Mesothelial cell of epicardium (in vitro differentiated cells): ENCODE results near the gene APC2. TPM values are rescaled to one million over a fixed set of nuclear protein-coding genes. Genes with fewer than 3 reads are reported as not detected.
A peak's percentile ranks its signal among the peaks of the same experiment; 100 is the strongest.
"Not testable (repeated sequence)": the region's sequence is repeated elsewhere in the genome, so short reads cannot be mapped to it uniquely, and the experiment has no call there.

Experiments
- DNase-seq, 2 experiments: peaks; one replicate each; pipeline ENCODE4 v3.0.0; 2021; ENCODE audit warnings: low spot score in 2 of 2; ENCODE audit not compliant: unreplicated experiment in 2 of 2
- H3K27ac Mint-ChIP-seq: 2 replicates; pipeline ENCODE4 v1.8.0; 2021; ENCODE audit warnings: mixed read lengths
- H3K27me3 Mint-ChIP-seq: 2 replicates; pipeline ENCODE4 v1.8.0; 2021; ENCODE audit warnings: low read depth, mixed read lengths
- H3K36me3 Mint-ChIP-seq: 2 replicates; pipeline ENCODE4 v1.8.0; 2021; ENCODE audit warnings: mixed read lengths
- H3K4me1 Mint-ChIP-seq: 2 replicates; pipeline ENCODE4 v1.8.0; 2021; ENCODE audit warnings: mixed read lengths
- H3K4me3 Mint-ChIP-seq: 2 replicates; pipeline ENCODE4 v1.8.0; 2021; ENCODE audit warnings: mild to moderate bottlenecking, moderate library complexity, mixed read lengths
- H3K9me3 Mint-ChIP-seq: 2 replicates; pipeline ENCODE4 v1.8.0; 2021; ENCODE audit warnings: mixed read lengths
- total RNA-seq: library from RNA; stranded (reverse); gene quantifications from 3 replicates; pipeline ENCODE4 v1.2.1, GENCODE V29; 2021
- TF ChIP-seq, protein P1 (sequence below): fragments of 200-600 bp; sonication (generic); IDR thresholded peaks from one replicate; pipeline ENCODE4 v1.5.0; 2021; ENCODE audit warnings: antibody characterized with exemption; ENCODE audit not compliant: unreplicated experiment

APC2 gene
- total RNA-seq, 1 donor from 2014 or later = 2.3 TPM

DNA sequence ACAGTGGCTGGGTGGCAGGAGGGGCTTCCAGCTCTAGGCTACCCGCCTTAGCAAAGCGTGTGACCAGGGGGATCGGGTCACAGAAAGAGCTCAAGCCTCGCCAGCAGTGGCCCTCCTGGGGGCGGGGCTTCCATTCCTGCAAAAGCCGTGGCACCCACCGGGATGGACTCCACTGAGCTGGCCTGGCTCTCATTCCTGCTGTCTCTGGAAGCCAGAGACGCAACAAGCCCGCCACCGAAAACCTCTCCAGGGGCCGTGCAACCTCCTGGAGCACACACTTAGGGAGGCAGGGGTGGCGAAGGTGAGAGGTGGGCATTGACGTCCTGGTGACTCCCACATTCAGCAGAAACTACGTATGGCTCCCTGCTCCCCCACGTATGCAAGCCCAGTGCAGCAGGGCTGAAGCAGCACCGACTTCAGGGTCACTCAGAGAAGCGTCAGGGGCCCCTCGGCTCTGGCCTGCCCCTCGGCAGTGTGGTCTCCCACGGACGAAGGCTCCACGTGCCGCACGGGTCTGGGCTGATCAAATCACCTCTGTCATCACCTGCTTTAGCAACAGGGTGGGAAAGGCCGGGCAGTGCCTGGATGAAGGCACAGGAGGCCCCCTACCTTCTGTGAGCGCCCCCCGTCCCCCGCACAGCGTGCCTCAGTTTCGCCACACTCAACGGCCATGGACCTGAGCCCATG, 26.0 kb downstream of the APC2 start:
- H3K36me3 Mint-ChIP-seq = no peaks in the 10 kb centered on the region
- H3K4me1 Mint-ChIP-seq = peaks cover 6% of the 10 kb centered on the region
- TF ChIP-seq, protein P1, sequence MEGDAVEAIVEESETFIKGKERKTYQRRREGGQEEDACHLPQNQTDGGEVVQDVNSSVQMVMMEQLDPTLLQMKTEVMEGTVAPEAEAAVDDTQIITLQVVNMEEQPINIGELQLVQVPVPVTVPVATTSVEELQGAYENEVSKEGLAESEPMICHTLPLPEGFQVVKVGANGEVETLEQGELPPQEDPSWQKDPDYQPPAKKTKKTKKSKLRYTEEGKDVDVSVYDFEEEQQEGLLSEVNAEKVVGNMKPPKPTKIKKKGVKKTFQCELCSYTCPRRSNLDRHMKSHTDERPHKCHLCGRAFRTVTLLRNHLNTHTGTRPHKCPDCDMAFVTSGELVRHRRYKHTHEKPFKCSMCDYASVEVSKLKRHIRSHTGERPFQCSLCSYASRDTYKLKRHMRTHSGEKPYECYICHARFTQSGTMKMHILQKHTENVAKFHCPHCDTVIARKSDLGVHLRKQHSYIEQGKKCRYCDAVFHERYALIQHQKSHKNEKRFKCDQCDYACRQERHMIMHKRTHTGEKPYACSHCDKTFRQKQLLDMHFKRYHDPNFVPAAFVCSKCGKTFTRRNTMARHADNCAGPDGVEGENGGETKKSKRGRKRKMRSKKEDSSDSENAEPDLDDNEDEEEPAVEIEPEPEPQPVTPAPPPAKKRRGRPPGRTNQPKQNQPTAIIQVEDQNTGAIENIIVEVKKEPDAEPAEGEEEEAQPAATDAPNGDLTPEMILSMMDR = no peak
- no peak for DNase-seq
- H3K27ac Mint-ChIP-seq = no peak overlapping the region
- no peaks in the 10 kb centered on the region for H3K9me3 Mint-ChIP-seq
- H3K27me3 Mint-ChIP-seq = peaks cover 29% of the 10 kb centered on the region
- no peak overlapping the region for H3K4me3 Mint-ChIP-seq

- Mint-ChIP-seq H3K27me3 (peaks cover 18% of the 10 kb centered on the region), H3K4me3 (peak overlapping the region; percentile 39)
- H3K27ac Mint-ChIP-seq, H3K4me1 Mint-ChIP-seq, DNase-seq, H3K36me3 Mint-ChIP-seq, H3K9me3 Mint-ChIP-seq: not testable (repeated sequence)
These were observed 27.1 kb downstream of the APC2 start for GRCh38 chr19:1477056-1477455.

DNA sequence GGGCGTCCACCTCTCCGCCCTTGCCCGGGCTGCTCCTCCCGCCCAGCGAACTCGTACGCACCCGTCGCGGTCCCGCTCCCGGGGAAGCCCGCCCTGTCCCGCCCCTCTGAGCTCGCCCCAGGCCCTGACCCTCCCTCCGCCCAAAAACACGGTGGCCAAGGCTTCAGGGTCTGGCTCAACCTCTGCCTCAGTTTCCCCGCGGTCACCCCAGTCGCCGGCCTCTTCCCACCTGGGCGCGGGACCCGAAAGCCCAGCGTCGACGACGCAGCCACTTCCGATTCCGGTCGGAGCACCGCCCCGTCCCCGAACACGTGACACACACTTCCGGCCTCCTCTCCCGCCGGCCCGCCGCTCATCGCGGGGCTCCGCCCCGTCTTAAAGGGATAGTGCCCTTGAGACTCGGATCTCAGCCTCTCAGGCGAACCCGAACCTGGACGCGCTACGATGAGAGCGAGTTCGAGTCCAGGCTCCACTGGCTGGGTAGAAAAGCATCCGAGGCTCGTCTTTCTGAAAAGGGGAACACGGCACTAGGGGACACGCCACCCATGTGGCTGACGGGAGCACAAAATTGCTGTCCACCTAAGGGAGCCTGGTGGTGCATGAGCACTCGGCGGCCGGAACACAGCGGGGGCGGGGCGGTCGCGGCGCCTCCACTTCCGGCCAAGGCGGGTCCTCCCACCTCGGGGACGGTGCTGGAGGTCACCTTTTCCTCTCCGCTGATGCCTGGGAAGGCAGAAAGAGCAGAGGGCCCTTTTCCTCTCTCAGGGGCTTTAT, 29.2 kb downstream of the APC2 start, which contains the start of gene C19orf25:
TSS of gene C19orf25 (minus strand) at position 282 of the 774 bp plus-strand sequence. CDS start 312 bp downstream, outside the sequence.
- peak within 1 kb of the TSS; percentile 95 for H3K4me3 Mint-ChIP-seq
- DNase-seq = peak; percentile 86 to 93
- H3K27ac Mint-ChIP-seq = peak within 1 kb of the TSS; percentile 94
- H3K36me3 Mint-ChIP-seq = peaks cover 2% of the 10 kb centered on the region
- peaks cover 2% of the 10 kb centered on the region for H3K27me3 Mint-ChIP-seq
- TF ChIP-seq, protein P1 = no peak
- H3K4me1 Mint-ChIP-seq = peaks cover 4% of the 10 kb centered on the region
- H3K9me3 Mint-ChIP-seq = no peaks in the 10 kb centered on the region

DNA sequence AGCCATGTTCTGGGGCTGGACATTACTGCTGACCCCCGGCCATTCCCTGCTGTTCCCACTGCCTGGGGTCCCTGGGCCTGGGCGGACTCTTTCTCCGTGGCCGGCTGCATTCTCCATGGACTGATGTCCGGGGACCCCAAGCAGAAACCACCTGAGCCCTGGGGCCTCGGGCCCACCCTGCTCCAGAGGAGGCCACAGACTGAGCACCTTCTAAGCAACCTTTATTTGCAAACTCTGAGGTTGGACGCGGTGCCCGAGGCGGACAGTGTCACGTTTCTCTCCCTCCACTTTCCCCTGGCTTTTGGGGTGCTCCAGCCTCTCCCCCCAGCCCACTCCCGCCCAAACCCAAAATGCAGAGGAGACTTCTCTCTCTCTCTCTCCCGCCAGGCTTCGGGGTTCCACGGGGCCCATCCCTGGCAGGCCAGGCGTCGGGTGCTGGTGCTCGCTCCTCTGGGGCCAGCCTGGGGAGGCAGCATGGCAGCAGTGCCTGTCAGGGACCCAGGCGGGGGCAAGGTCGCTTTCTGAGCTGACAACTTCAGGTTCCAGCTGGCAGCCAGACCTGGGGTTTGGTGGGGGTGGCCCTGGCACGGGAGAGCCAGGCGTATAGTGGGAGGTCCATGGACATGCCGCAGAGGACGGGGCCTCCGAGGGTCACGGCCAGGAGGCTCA, 31.4 kb downstream of the APC2 start:
- peaks cover 4% of the 10 kb centered on the region for H3K4me1 Mint-ChIP-seq
- H3K4me3 Mint-ChIP-seq = no peak overlapping the region
- TF ChIP-seq, protein P1 = no peak
- DNase-seq = no peak
- peaks cover 2% of the 10 kb centered on the region for H3K36me3 Mint-ChIP-seq
- H3K27me3 Mint-ChIP-seq = no peaks in the 10 kb centered on the region
- H3K27ac Mint-ChIP-seq = no peak overlapping the region
- H3K9me3 Mint-ChIP-seq = no peaks in the 10 kb centered on the region

GRCh38 chr19:1481893-1482360, 32.0 kb downstream of the APC2 start:
- peaks cover 2% of the 10 kb centered on the region for H3K36me3 Mint-ChIP-seq
- no peaks in the 10 kb centered on the region for H3K27me3 Mint-ChIP-seq
- TF ChIP-seq, protein P1 = no peak
- H3K4me1 Mint-ChIP-seq = peaks cover 4% of the 10 kb centered on the region
- H3K9me3 Mint-ChIP-seq = no peaks in the 10 kb centered on the region
- no peak overlapping the region for H3K27ac Mint-ChIP-seq
- no peak overlapping the region for H3K4me3 Mint-ChIP-seq
- DNase-seq = no peak
